Measurements from ENCODE around the gene ZMIZ2.
"Not testable (repeated sequence)": the region's sequence is repeated elsewhere in the genome, so short reads cannot be mapped to it uniquely, and the experiment has no call there.

Gene ZMIZ2

DNA sequence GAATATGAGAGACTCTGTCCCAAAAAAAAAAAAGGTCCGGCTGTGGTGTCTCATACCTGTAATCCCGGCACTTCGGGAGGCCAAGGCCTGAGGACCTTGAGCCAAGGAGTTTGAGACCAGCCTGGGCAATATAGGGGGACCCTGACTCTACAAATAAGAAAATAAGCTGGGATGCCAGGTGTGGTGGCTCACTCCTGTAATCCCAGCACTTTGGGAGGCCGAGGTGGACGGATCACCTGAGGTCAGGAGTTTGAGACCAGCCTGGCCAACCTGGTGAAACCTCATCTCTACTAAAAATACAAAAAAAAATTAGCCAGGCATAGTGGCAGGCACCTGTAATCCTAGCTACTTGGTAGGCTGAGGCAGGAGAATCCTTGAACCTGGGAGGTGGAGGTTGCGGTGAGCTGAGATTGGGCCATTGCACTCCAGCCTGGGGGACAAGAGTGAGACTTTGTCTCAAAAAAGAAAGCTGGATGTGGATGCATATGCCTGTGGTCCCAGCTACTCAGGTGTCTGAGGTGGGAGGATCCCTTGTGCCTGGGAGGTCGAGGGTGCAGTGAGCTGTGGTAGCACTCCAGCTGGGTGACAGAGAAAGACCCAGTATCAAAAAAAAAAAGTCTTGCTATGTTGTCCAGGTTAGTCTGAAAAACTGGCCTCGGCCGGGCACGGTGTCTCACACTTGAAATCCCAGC is 55.3 kb downstream of the ZMIZ2 start:
- not testable (repeated sequence) for DNase-seq

DNA sequence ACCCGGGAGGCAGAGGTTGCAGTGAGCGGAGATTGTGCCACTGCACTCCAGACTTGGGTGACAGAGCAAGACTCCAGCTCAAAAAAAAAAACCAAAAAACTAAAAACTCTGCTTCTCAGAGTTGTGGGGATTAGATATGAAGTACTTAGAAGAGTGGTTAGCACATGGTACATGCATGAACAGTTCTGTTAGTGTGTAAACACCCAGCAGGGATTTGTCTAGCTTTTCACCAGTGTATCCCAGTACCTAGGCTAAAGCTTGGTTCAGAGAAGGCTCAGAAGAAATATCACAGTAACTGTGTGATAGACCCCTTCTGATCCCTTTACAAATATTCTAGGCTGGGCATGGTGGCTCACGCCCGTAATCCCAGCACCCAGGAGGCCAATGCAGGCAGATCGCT is 57.3 kb downstream of the ZMIZ2 start:
- no peak for DNase-seq

DNA sequence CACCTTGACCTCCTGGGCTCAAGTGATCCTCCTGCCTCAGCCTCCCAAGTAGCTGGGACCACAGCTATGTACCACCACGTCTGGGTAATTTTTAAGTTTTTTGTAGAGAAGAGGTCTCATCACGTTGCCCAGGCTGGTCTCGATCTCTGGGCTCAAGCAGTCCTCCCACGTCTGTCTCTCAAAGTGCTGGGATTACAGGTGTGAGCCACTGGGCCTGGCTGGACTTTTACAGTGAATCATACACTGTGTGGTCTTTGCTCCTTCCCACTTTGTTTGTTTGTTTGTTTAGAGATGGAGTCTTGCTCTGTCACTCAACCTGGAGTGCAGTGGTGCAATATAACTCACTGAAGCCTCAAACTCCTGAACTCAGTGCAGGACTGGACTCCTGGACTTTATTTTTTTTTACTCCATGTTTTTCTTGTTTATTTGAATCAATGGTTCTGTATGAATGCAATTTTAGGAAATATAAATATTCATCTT is 60.3 kb downstream of the ZMIZ2 start:
- DNase-seq, result no peak

DNA sequence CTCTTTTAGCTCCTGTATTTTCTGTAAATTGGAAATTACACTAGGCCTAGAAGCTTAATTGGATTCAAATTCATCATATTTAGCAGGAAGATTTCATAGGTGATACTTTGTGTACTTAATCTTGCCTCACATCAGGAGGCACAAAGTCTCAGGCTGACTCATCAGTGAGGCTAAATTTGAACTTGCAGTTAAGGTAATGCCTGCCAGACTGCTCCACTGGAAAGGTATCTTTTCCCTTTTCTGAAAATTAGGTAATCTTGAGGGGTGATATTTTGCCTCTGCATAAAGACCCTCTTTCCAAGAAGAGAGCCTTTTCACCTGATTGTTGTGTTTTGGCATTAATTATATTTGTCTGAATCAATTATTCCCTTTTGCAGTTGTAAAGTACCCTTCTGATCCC is 62.4 kb downstream of the ZMIZ2 start:
- no peak for DNase-seq

DNA sequence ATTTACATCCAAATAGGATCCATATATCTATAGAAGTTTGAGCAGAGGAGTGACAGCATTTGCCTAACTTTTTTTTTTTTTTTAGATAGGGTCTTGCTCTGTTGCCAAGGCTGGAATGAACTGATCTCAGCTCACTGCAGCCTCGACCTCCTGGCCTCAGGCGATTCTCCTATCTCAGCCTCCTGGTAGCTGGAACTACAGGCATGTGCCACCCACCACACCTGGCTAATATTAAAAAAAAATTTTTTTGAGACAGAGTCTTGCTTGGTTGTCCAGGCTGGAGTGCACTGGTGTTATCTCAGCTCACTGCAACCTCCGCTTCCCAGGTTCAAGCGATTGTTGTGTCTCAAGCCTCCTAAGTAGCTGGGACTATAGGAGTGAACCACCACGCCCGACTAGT is 62.9 kb downstream of the ZMIZ2 start:
- no peak for DNase-seq

DNA sequence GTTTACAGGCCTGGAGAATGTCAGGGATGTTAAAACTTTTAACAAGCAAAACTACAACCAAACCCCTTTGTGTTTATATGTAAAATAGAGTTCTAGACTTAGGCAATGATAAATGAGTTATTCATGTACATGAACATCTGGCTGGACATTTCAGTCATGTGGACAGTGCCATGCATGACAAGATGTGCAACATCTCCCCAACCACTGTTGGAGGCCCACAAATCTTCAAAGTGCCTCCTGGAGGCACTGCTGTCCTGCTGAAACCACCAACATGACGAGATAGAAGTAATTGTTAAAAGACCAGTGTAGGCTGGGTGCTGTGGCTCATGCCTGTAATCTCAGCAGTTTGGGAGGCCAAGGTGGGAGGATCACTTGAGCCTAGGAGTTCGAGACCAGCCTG is 66.3 kb downstream of the ZMIZ2 start:
- no peak for DNase-seq

DNA sequence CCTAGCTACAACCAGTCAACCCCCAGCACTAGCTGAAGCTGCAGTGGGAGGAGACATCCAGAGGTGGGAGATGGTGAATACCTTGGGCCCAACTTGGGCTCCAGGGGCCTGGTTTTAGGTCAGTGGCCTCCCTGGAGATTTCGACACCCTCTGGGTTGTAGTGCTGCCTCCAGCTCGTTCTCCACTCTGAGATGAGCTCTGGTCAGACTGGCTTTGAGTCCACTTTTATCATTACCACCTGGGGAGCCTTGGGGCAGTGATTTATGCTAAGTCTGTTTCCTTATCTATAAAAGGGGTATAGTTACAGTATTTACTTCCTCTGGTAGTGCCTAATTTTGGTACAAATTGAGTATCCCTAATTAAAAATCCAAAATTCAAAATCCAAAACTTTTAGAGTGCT is 70.6 kb downstream of the ZMIZ2 start:
- DNase-seq, result no peak
